HCT116 (cell line): ENCODE data around the gene SRPRA. TPM values are rescaled to one million over a fixed set of nuclear protein-coding genes. Genes with fewer than 3 reads are reported as not detected.

Source experiments
- ATAC-seq: fragments of 200-7000 bp; cut with Tn5 transposase; 2 replicates; pipeline ENCODE4 v1.9.1; 2020; ENCODE audit warnings: mild to moderate bottlenecking, moderate library complexity
- BruUV-seq: library from RNA; stranded (reverse); fragments of 400-500 nt; replicated peaks from 2 replicates; lab custom pipeline; 2021; lab: Mats Ljungman, UMichigan
- CTCF ChIA-PET: fragments of 300-600 bp; sonication (Branson Sonifier 250); formaldehyde crosslinking; loops from one replicate; lab custom pipeline; 2021; ENCODE audit warnings: antibody characterized with exemption; lab: Charles Lee
- POLR2A ChIA-PET: fragments of 300-600, 350-600 bp; sonication (Branson Sonifier 250); formaldehyde crosslinking; loops from one replicate; lab custom pipeline; 2021; ENCODE audit warnings: antibody characterized with exemption; lab: Charles Lee
- RAD21 ChIA-PET, 2 experiments: fragments of 300-600 bp; sonication (Branson Sonifier 250); formaldehyde crosslinking; loops; one replicate each; lab custom pipeline; 2023; ENCODE audit warnings: low total read pairs in 2 of 2; ENCODE audit not compliant: uncharacterized antibody in 2 of 2, unreplicated experiment in 2 of 2, low non-redundant PET in 1 of 2; lab: Charles Lee
- DNase-seq: peaks from one replicate; pipeline ENCODE4 v3.0.0-alpha.2; 2010; ENCODE audit warnings: low read depth, low spot score
- H2AFZ ChIP-seq: fragments of 200-600 bp; shearing (Covaris generic), sonication (generic); 2 replicates; pipeline ENCODE4 v1.6.1; 2017; ENCODE audit warnings: low read depth, mixed run types, mixed read lengths, antibody characterized with exemption, low read length; ENCODE audit not compliant: poor library complexity, severe bottlenecking
- H3K27ac ChIP-seq: 2 replicates; pipeline ENCODE4 v1.5.1; 2012; ENCODE audit warnings: low read depth, low read length
- H3K27me3 ChIP-seq: fragments of 200-600 bp; sonication (generic); 2 replicates; pipeline ENCODE4 v1.6.1; 2016; ENCODE audit warnings: mixed run types, low read length, mixed read lengths; ENCODE audit not compliant: insufficient read depth
- H3K36me3 ChIP-seq, 2 experiments: fragments of 200-500 bp in 1 of 2; fragments of 200-600 bp in 1 of 2; sonication (Bioruptor generic) in 1 of 2; sonication (generic) in 1 of 2; 2 replicates each; pipeline versions ENCODE4 v1.5.1 to v1.6.1; 2014 to 2016; ENCODE audit warnings: low read length in 2 of 2, inconsistent platforms in 1 of 2, mixed read lengths in 1 of 2, mixed run types in 1 of 2; ENCODE audit not compliant: insufficient read depth in 2 of 2, control insufficient read depth in 1 of 2
- H3K4me1 ChIP-seq, 2 experiments: fragments of 200-600 bp in 1 of 2; sonication (generic) in 1 of 2; 2 replicates each; pipeline versions ENCODE4 v1.5.1 to v1.6.1; 2012 to 2017; ENCODE audit warnings: low read length in 2 of 2, inconsistent platforms in 1 of 2, mild to moderate bottlenecking in 1 of 2, mixed read lengths in 1 of 2, mixed run types in 1 of 2, moderate library complexity in 1 of 2; ENCODE audit not compliant: insufficient read depth in 2 of 2, control insufficient read depth in 1 of 2
- H3K4me2 ChIP-seq: fragments of 200-600 bp; sonication (generic); 2 replicates; pipeline ENCODE4 v1.6.1; 2017; ENCODE audit warnings: mixed run types, low read length, mixed read lengths
- H3K4me3 ChIP-seq, 2 experiments: fragments of 200-600 bp in 1 of 2; sonication (generic) in 1 of 2; replicated peaks in 1 of 2; 2 replicates each; pipeline ENCODE4 v1.5.1; 2011 to 2016; ENCODE audit warnings: low read length in 2 of 2, control low read depth in 1 of 2, low read depth in 1 of 2, mild to moderate bottlenecking in 1 of 2, mixed read lengths in 1 of 2, mixed run types in 1 of 2
- H3K79me2 ChIP-seq: fragments of 200-600 bp; sonication (generic); 2 replicates; pipeline ENCODE4 v1.6.1; 2017; ENCODE audit warnings: mild to moderate bottlenecking, mixed run types, low read length, moderate library complexity, mixed read lengths; ENCODE audit not compliant: insufficient read depth
- H3K9ac ChIP-seq: fragments of 200-600 bp; sonication (generic); 2 replicates; pipeline ENCODE4 v1.6.1; 2016; ENCODE audit warnings: low read length, mixed read lengths
- H3K9me2 ChIP-seq: fragments of 200-600 bp; sonication (generic), shearing (Covaris generic); 2 replicates; pipeline ENCODE4 v1.6.1; 2017; ENCODE audit warnings: mixed run types, mild to moderate bottlenecking, moderate library complexity; ENCODE audit not compliant: insufficient read depth
- H3K9me3 ChIP-seq, 2 experiments: fragments of 200-500 bp in 1 of 2; fragments of 200-600 bp in 1 of 2; sonication (Bioruptor generic) in 1 of 2; sonication (generic) in 1 of 2; 2 replicates each; pipeline ENCODE4 v1.6.1; 2014 to 2017; ENCODE audit warnings: low read length in 2 of 2, mixed read lengths in 2 of 2, inconsistent platforms in 1 of 2, low read depth in 1 of 2, mild to moderate bottlenecking in 1 of 2, mixed run types in 1 of 2, moderate library complexity in 1 of 2; ENCODE audit not compliant: control insufficient read depth in 1 of 2, insufficient read depth in 1 of 2
- H4K20me1 ChIP-seq: fragments of 200-600 bp; sonication (generic), shearing (Covaris generic); 2 replicates; pipeline ENCODE4 v1.6.1; 2017; ENCODE audit warnings: mixed run types, mild to moderate bottlenecking, moderate library complexity; ENCODE audit not compliant: insufficient read depth
- ATF3 ChIP-seq: IDR thresholded peaks from 2 replicates; pipeline ENCODE4 v1.6.1; 2012
- EGR1 ChIP-seq: IDR thresholded peaks from 2 replicates; pipeline ENCODE4 v1.6.1; 2012; ENCODE audit warnings: low read depth
- ELF1 ChIP-seq: IDR thresholded peaks from 2 replicates; pipeline ENCODE4 v1.6.1; 2012; ENCODE audit warnings: low read depth, borderline replicate concordance
- EZH2phosphoT487 ChIP-seq: fragments of 200-600 bp; IDR thresholded peaks from 2 replicates; pipeline ENCODE4 v1.6.1; 2018; ENCODE audit warnings: antibody characterized with exemption, borderline replicate concordance
- POLR2A ChIP-seq: IDR thresholded peaks from 2 replicates; pipeline ENCODE4 v1.7.0; 2011; ENCODE audit warnings: borderline replicate concordance; ENCODE audit not compliant: insufficient read depth, insufficient read length; ENCODE audit errors: extremely low read depth
- RAD21 ChIP-seq: IDR thresholded peaks from 2 replicates; pipeline ENCODE4 v1.6.1; 2012; ENCODE audit warnings: low read depth, mild to moderate bottlenecking
- REST ChIP-seq: IDR thresholded peaks from 2 replicates; pipeline ENCODE4 v1.6.1; 2012; ENCODE audit warnings: low read depth
- SP1 ChIP-seq: IDR thresholded peaks from 2 replicates; pipeline ENCODE4 v1.6.1; 2012; ENCODE audit warnings: low read depth
- ZFX ChIP-seq: fragments of 450-650 bp; IDR thresholded peaks from 2 replicates; pipeline ENCODE4 v1.6.1; 2017
- ZNF274 ChIP-seq: fragments of 200-500 bp; sonication (Bioruptor generic); IDR thresholded peaks from 2 replicates; pipeline ENCODE4 v1.6.1; 2014; ENCODE audit warnings: mild to moderate bottlenecking, low read depth, low read length, inconsistent platforms
- intact Hi-C: fragments of 100-400 bp; cut with micrococcal nuclease; formaldehyde crosslinking; loops from 2 replicates; pipeline ENCODE4 v1.10.0; 2022
- total RNA-seq: library from RNA; stranded (reverse); gene quantifications from one replicate; pipeline ENCODE4 v1.2.1, GENCODE V29; 2021; ENCODE audit not compliant: unreplicated experiment

Gene SRPRA
- total RNA-seq, 1 experiment from 2014 or later = 74.5 TPM

DNA sequence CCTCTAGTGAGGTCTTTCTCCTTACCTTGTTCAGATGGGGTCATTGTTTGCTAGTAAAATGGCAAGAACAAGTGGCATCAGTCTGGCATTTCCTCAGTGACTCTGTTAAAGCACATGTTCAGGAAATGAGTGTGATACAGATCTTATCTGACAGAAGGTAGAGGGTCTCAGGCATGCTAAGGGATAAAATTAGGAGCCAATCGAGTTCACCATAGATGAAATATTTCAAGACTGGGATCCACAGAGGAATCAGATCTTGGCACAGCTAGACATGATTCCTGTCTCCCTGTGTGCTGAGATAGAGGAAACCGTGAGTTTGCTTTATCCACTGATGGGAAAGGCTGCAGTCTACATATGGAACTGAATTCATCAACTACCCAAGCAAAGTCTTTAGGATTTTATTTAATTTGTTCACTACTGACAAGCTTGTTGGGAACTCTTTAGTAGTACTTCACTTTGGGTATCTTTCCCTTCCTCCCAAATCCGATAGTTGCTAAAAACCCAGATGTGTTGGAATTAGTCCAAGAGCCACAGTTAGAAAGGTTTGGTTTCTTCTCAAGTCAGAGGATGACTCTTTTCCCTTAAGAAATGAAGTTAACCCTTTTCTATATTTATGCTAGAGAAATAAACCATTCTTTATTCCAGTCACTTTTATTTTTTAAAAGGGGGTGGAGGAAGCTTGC, 38.7 kb downstream of the SRPRA start:
- Histone ChIP-seq H3K27ac (no peak overlapping the region), H3K9ac (no peak overlapping the region), H3K79me2 (peaks cover 14% of the 10 kb centered on the region), H4K20me1 (no peaks in the 10 kb centered on the region), H3K9me3 (no peaks in the 10 kb centered on the region), H3K27me3 (no peaks in the 10 kb centered on the region), H3K4me1 (no peaks in the 10 kb centered on the region), H3K4me2 (no peak overlapping the region), H3K9me2 (no peaks in the 10 kb centered on the region), H2AFZ (no peak overlapping the region)
- no peak for DNase-seq
- TF ChIP-seq RAD21 = no peak
- no peak for TF ChIP-seq ZNF274
- TF ChIP-seq SP1 = no peak
- no peak for TF ChIP-seq ATF3
- TF ChIP-seq REST = no peak
- no peak for TF ChIP-seq ELF1
- TF ChIP-seq POLR2A = no peak
- TF ChIP-seq ZFX = no peak
- TF ChIP-seq EZH2phosphoT487 = no peak
- no peak for TF ChIP-seq EGR1
- TF ChIP-seq, all 23 proteins: peak for 0
- ChIA-PET CTCF (no interaction called here), RAD21 (no interaction called here), POLR2A (no interaction called here)
- BruUV-seq = TSS peak; percentile 26
- H3K36me3 ChIP-seq = no peaks in the 10 kb centered on the region
- H3K4me3 ChIP-seq = no peak overlapping the region
- intact Hi-C loops = no loop called here
- no peak for ATAC-seq
